ENCODE data around the gene DOCK4.
A peak's percentile ranks its signal among the peaks of the same experiment; 100 is the strongest.

DOCK4 gene

DNA sequence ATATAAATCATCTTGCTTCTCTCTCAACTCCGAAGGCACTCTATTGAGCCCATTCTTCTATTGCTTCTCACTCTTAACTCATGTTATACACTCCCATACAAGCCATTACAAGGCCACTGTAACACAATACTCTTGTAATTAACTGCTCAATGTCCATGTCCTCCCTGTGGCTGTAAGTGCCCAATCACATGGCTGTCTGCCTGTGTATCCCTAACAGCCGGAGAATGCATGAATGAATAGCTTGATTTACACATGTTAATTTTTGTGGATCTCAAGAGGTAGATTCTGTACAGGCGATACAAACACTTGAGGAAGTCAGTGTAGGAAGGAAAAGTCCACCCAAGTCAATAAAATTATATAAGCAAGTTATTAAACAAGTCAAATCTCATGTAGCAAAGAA, 215.6 kb downstream of the DOCK4 start:
- DNase-seq: no peak

DNA sequence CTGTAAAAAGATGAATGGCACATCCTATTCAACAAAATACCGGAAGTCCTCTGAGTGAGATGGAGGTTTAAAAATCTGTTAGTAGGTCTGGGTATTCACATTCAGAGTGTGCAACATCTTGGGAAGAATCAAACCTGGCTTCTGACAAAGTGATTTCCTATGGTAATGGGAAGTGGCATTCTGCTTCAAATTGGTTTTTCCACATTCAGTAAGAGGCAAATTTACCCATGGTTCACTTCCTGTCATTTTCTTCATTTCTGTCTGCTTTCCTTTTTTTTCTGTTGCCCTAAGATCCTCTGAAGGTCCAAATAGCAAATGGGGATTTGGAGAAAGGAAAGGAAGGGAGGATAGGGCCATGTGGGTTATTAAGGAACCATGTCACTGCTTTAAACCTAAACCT, 218.3 kb downstream of the DOCK4 start:
- DNase-seq: no peak

DNA sequence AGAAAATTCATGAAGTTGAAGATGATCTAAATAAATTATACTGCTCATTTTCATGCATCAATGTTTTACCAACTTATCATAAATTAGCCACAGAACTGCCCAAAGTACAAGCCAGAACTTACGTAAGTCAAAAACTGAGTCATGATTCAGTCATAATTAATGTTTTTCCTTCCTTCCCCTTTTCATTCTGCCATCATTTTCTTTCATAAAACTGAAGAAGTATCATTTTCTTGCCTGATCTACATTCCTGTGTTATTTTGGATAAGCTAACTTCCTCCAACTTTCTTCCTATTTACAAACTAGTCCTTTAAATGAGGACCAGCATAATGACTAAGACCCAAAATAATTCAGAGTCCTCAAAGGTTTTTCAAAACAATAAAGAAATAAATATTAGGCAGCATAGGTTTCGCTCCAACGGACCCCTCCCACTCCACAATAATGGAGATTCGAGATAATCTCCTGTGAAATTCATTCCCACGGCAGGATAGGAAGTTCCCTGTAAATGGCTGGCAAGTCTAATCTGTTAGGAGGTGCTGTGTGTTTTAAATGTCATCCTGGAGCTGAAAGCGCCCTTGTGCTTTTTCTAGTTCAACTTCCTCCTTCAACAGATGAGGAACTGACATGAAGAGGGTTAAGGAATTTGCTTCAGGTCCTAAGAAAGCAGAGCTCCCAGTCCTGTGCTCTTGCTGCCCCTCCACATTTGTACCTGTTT, 218.9 kb downstream of the DOCK4 start:
- no peak for DNase-seq

DNA sequence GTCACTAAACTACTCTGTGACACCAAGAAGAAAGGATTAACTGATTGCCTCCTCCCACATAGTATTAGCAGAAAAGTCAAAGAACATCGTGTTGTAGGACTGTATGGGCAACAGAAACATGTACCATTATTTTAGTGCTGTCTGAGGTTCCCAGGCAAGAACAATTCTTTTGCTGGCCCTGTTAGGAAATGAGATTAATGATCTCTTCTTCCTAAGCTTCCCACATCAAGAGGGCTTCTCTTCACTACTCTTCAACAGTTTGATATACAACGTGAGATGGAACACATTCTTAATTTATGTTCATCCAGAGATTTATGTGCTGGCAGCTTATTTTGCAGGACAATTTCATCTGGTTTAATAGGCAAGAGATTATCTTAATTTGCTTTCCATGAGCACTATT, 219.6 kb downstream of the DOCK4 start:
- DNase-seq: no peak

DNA sequence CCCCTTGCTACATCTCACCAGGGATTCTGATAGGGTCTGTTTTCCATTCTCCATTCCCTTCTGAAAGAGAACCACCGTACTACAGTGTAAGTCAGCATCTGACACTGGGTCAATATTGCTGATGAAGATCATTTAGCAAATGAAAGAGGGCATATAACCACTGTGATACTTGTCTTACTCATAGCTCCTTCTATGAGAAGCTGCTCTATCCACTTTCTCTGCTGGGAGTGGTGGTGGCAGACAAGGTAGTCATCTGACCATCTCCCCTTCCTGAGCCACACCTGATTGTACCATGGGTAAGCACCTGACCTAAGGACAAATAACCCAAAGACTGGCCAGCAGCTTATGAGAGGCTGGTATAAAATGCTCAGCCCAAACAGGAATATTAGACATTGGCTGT, 220.4 kb downstream of the DOCK4 start:
- no peak for DNase-seq

DNA sequence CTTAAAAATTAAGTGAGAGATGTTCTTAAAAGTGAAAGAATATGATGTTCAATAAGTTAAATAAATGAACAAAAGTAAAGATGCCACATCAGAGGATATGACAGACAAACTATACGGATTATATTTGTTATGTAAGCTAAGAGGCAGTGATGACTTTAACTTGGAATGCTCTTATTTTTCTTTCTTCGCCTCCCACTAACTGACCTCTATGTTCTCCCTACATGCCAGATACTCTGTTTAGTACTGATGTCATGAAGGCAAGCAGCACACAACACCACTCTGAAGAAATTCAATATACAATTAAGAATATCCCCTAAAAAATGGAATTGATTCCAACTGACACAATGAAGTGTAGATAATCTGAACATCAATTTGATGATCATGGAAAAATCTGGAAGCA, 223.4 kb downstream of the DOCK4 start:
- DNase-seq: no peak

DNA sequence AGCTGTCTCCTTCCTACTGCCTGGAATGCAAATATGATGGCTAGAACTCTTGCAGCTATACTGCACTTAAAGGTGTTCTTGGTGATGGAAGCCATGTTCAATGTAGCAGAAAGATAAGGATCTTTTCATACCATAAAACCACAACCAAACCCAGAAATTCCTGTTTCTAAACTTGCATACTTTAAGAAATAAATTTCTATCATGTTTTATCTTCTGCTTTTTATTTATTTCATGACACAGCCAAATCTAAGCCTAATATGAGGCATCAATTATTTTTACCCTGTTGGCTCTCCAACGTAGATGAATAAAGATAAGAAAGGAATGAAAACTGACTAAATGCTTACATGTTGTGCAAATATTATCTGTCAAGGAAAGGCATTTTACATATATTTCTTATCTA, 224.1 kb downstream of the DOCK4 start:
- DNase-seq: no peak

DNA sequence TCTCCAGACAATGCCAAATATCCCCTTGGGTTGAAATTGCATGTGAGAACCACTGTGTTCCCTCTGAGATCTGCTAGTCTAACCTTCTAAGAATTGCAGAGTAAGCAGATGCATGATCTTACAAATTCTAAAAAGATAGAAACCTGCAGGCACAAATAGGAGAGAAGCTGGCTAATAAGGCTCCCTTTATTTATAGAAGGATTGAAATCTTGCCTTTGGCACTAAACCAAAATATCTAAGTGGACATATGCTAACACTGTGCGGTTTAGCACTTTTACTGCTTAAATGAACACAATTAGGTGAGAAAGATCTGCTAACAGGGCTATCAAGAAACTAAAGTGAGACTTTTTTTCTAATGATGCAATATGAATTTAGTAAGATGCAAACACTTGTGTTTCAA, 225.5 kb downstream of the DOCK4 start:
- no peak for DNase-seq

DNA sequence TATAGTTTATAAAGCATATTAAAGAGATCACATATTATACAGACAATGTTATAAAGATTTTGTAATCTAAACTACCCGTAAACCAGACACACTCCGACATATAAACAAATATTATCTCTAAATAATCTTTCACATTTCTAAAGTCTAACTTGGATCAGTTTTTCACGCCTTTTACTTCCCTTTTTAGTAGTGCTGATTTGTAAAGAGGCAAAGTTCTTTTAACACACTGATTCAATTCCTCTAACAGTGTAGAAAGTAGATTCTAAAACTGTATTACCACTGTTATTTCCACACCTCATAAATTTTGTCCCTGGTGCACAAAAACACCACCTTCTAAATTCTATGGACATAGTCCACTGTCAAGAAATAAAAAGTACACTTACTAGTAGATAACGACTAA, 230.9 kb downstream of the DOCK4 start:
- DNase-seq: no peak

DNA sequence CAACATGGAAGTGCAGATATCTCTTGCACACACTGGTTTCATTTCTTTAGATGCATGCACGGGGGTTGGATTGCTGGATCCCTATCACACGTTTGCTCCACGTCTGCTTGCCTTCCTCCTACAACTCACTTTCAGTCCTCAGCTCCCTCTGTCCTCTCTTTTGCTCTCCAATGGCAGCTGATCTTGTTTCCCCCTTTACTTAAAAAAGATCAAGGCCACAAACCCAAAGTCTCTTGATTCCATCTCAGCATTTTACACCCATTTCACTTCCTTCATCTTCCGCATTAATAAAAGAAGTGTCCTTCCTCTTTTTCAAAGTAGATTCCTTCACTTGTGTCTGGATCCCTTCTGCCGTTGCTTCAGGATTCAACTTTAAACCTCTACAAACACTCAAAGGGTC, 245.2 kb downstream of the DOCK4 start:
- DNase-seq: no peak

DNA sequence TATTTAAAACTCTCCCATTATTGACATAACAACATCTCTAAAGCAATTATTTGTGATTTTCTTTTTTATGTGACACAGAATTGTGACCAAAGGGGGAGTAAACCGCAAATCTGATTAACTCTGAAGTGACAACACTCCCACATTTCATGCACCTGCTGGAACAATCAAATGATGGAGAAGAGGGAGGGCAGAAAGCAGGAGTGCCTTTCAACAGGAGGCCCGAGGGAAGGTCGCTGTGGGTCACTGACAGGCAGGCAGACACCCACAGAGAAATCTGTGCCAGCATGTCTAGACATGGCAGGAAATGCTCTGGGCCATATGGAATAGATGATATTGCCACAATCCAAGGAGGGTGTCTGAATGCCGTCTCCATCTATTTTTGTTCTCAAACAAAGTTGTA, 247.3 kb downstream of the DOCK4 start:
- peak; percentile 85 for DNase-seq

DNA sequence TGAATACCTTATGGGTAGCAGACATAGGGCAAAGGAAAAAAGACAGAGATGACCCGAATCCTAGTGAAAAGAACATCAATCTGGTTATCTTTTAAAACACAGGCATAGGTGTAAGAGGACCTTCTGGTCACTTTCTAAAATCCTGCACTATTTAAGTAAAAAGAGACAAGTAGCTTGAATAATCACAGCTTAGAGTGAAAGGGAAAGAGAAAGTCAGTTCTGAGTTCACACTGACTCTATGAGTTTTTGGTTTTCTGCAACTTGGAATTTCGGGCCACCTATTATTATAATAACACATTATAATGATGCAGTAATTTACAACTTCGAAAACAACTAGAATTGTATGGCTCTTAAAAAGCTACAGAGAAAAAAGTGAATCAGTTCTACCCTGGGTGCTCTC, 247.8 kb downstream of the DOCK4 start:
- DNase-seq: no peak

DNA sequence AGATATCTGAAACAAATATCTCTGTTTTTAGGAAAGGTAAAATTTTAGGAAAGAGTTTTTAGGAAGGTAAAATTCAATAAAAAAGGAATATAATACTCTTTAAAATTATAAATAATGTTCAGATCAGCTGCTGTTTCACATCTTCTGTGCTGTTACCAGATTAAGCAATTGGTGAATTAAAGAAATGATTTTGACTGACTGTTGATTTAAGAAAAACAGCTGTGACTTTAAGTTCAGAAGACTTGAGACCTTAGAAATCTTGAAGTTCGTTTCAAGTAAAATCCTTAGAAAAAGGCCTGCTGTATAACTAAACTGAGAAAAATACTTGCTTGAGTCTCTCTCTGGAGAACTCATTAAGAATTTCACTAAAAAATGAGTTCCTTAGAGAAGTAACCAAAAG, 250.6 kb downstream of the DOCK4 start:
- DNase-seq: no peak

DNA sequence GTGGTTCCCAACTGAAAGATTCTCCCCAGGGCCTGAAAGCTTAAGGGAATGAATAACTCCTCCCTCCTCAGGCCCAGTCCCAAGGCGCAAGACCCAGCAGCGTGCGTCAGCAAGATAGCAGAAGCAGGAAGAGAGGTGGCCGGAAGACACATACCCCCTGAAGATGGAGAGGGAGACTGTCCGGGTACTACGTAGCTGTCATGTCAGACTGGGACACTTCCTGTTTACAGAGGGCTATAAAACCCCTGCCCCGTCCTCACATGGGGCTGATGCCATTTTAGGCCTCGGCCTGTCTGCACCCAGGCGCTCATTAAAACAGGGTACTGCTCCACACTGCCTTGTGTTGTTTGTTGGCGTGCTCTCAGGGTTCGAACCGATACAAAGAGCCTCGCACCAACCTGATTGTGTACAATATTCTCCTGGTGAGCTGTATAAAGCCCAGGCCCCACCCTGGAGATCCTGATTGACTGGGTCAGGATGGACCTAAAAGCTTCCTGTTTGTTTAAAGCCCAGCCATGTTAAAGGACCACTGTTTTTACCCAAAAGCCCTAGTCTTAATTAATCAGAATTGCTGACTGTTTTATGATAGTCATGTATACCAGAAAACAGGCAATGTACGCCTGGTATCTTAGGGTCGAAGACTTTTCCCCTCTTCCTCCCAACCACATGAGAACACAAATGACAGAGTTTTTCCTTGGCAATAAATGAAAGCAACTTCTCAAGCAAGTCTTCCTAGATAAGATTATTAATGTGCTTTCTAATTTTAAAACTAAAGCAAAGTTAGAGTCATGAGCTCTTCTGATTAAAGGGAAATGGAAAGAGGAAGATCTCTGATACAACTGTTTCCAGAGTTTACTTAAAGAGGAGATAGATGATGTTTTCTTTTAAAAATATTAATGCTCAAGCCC, 251.5 kb downstream of the DOCK4 start:
- DNase-seq: no peak

DNA sequence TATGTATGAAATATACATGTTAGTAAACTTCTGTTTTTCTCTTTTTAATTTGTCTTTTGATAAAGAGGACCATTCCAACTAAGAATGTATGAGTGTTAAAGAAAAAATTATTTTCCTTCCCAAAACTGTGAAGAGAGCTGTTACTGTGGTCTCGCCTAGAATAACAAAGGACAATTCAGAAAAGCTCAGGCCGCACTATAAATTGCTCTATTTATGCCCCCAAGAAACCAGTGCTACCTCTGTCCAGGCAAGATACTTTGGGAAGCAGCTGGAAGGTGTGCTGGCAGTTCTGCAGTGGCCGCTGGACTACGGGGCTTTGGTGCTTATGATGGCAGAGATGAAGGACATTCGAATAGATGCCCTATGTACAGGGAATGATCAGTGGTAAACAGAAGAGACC, 252.1 kb downstream of the DOCK4 start:
- DNase-seq: no peak

DNA sequence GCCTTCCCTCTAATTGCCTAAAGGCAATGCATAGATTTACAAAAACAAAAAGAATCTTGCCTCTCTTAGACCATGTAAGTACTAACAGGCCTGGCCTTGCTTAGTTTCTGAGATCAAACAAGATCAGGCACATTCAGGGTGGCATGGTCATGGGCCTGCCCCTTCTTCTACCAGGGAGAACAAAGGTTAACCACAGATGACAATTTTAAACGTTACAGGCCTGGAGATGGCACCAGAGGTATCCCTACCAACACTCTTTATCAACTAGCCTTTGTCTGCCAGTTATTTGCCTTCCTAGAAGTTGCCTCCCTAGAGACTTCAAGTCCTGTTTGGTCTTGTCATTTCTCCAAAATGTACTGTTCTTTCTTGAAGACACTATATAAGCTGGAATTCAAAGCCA, 252.6 kb downstream of the DOCK4 start:
- DNase-seq: no peak

DNA sequence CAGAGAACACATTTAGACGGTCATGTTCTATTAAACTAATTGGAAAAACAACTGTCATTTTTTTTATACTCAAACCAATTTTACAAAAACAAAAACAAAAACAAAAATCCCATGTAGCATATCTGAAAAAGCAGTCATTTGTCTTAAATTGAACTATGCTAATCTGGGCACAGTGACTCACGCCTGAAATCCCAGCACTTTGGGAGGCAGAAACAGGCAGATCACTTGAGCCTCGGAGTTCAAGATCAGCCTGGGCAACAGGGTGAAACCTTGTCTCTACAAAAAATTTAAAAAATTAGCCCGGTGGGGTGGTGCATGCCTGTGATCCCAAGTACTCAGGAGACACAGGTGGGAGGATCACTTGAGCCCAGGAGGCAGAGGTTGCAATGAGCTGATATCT, 253.4 kb downstream of the DOCK4 start:
- no peak for DNase-seq

DNA sequence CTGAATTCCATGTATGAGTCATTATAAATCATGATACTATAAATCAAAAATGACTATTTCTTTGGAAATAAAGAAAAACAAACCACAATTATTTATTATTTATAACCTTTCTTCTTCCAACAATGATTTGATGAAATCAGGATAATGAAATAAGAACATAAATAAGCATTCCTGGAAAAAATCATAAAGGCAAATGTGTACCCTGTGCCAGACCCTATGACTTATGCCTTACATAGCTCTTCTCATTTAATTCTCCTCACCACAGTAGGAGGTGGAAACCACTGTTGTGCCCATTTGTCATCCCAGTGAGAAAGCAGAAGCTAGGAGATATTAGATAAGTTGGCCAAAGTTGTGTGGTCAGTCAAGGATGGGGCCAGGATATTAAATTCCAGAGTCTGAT, 255.1 kb downstream of the DOCK4 start:
- DNase-seq: no peak

DNA sequence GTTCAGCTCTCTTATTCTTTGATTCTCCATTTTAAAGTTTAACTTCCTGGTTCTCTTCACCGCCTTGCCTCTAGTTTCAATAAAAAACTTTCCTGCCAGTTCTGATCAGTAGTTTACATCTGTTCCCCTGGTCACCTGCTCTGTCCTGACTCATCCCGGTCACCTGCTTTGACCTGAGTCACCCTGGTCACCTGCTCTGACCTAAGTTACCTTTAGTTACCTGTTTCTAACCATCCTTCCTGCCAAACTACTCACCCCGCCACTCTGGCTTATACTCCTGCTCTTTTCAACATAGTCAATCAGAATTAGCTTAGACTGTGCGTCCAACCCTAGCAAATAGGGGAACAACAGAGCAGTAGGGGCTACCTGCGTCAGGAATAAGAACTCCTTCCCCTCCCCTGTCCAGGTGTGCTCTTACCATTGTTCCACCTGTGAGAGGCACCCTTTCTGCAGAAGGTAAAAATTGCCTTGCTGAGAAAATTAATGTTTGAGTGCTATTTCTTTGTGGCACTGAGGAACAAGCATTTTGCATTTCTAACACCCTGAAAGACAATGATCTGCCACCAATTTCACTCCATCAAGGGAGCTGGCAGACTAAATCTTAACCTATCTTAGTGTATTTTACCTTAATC, 263.6 kb downstream of the DOCK4 start:
- no peak for DNase-seq

DNA sequence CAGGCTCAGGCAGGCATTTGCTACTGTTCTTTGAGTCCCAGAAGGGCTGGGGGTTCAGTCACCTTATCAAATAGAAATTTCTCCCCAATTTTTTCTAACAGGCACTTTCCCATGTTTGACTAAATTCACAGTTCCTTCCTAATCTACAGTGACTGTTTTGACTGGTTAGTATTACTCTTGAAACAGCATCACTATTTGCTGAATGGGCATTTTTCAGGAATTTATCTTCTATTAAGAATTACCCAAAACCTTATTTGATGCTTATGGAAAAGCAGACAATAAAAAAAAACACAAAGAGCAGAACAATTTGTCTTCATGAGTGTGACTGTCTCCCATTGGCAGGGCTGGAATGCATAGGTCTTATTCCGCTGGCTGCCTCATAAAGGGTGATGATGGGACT, 269.0 kb downstream of the DOCK4 start:
- DNase-seq: no peak

DNA sequence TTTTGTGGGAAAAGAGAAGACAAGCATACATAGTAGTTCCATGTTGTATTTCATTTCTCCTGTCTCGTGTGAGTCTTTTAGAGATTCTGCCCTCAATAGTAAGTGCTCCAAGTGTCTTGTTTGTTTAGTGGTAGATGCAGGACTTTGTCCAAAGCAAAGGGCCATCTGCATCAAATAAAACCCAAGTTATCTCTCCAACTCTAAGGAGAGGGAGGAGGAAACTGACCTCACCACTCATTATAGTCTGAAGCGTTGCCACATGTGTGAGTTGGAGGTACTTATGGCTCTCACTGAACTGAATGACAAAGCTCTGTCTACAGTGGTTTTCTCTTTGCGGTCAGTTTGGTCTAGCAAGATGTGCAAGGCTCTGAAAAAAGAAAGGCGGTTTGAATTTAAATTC, 272.6 kb downstream of the DOCK4 start:
- no peak for DNase-seq

DNA sequence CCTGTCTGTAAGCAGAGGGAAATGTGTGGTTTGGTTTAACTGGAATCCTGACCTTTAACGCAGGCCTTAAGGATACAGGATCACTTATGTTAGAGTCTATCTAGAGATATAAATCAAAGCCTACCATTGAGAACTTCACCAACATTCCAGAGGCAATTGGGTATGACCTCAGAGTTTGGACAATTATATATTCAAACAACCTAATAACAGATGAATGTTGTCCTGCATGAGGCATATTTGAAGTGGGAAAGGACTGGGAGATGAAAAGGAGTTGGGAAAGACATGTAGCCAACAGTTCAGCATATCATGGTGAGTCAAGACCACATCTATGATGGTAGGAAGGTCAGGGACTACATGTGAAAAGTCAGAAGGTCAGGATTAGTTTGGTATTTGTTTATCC, 274.2 kb downstream of the DOCK4 start:
- no peak for DNase-seq

DNA sequence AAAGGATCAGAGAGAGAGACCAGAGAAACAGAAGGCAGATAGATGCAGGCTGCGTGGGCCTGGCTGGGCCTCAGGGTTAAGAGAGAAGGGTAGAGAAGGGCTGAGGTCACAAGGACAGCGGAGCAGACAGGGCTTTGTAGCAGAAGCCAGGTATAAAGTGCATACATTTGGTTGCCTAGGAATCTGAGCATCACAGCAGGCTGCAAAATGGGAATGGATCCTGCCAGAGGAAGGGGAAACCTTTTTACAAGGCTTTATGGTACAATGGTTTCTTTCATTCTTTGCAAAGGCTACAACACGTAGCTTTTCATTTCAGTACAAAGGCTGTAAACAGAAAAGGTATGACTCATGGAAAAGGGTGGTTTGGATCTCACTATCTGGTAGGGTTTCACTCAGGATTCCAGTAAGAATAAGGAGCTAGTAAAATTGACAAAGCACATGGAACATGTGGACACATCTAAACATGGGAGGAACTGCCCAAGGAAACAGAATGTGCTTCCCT, 275.1 kb downstream of the DOCK4 start:
- DNase-seq: no peak

DNA sequence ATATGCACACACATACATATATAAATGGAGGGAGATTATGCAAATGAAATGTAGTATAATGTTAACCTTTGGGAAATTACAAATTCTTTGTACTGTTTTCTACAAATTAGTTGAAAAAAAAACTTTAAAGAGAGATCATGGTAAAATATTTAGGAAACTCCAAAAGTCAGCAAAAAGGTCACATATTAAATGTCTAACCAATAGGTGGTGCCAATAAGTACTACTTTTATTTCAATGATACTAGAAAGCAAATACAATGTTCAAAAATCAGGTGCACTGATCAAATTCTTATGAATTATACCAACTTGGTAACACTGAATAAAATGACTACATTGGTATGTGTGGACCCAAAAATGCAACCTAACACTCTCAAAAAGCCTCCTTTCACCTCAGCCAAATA, 276.9 kb downstream of the DOCK4 start:
- DNase-seq: no peak
